Panc1 (cell line): Measurements from ENCODE around the gene HMOX1. TPM values are rescaled to one million over a fixed set of nuclear protein-coding genes. Genes with fewer than 3 reads are reported as not detected.

ENCODE experiments used
- ATAC-seq: fragments of 200-7000 bp; cut with Tn5 transposase; 2 replicates; pipeline ENCODE4 v1.9.1; 2020; ENCODE audit warnings: mild to moderate bottlenecking, moderate library complexity
- BruUV-seq: library from RNA; stranded (reverse); fragments of 400-500 nt; replicated peaks from 2 replicates; lab custom pipeline; 2021; lab: Mats Ljungman, UMichigan
- CTCF ChIA-PET: fragments of 300-600 bp; sonication (Branson Sonifier 250); formaldehyde crosslinking; loops from one replicate; lab custom pipeline; 2022; ENCODE audit warnings: antibody characterized with exemption; lab: Charles Lee
- POLR2A ChIA-PET: fragments of 300-600 bp; sonication (Branson Sonifier 250); formaldehyde crosslinking; loops from one replicate; lab custom pipeline; 2022; ENCODE audit warnings: antibody characterized with exemption; lab: Charles Lee
- DNase-seq: peaks from one replicate; pipeline ENCODE4 v3.0.0-alpha.2; 2010; ENCODE audit warnings: low read depth, low spot score
- H3K27ac ChIP-seq: 2 replicates; pipeline ENCODE4 v1.5.1; 2011; ENCODE audit warnings: mild to moderate bottlenecking, low read length, inconsistent platforms
- H3K27me3 ChIP-seq: fragments of 200-500 bp; sonication (Bioruptor generic); 2 replicates; pipeline ENCODE4 v1.6.0; 2014; ENCODE audit warnings: low read length, inconsistent platforms; ENCODE audit not compliant: control insufficient read depth, insufficient read depth
- H3K36me3 ChIP-seq: fragments of 200-500 bp; sonication (Bioruptor generic); 2 replicates; pipeline ENCODE4 v1.5.1; 2014; ENCODE audit warnings: inconsistent platforms, mild to moderate bottlenecking, low read length, moderate library complexity; ENCODE audit not compliant: control insufficient read depth, insufficient read depth
- H3K4me1 ChIP-seq: 2 replicates; pipeline ENCODE4 v1.5.1; 2011; ENCODE audit warnings: inconsistent platforms, mild to moderate bottlenecking, low read length, moderate library complexity; ENCODE audit not compliant: control insufficient read depth, insufficient read depth
- H3K4me3 ChIP-seq, 2 experiments: 2 replicates each; pipeline ENCODE4 v1.5.1; 2011 to 2012; ENCODE audit warnings: low read depth in 2 of 2, low read length in 2 of 2, mild to moderate bottlenecking in 2 of 2, inconsistent platforms in 1 of 2, moderate library complexity in 1 of 2
- H3K9me3 ChIP-seq: fragments of 200-500 bp; sonication (Bioruptor generic); 2 replicates; pipeline ENCODE4 v1.5.1; 2014; ENCODE audit warnings: low read depth, mild to moderate bottlenecking, inconsistent platforms, low read length, moderate library complexity; ENCODE audit not compliant: control insufficient read depth, insufficient read depth
- CTCF ChIP-seq: fragments of 450-650 bp; IDR thresholded peaks from 2 replicates; pipeline ENCODE4 v1.5.1; 2017; ENCODE audit warnings: mild to moderate bottlenecking
- POLR2AphosphoS5 ChIP-seq: IDR thresholded peaks from 2 replicates; pipeline ENCODE4 v1.6.1; 2012; ENCODE audit warnings: mild to moderate bottlenecking, low read depth, low read length, moderate library complexity
- REST ChIP-seq, 2 experiments: IDR thresholded peaks; 2 replicates each; pipeline ENCODE4 v1.6.1; 2011 to 2012; ENCODE audit warnings: low read depth in 2 of 2, control low read depth in 1 of 2, low read length in 1 of 2, mild to moderate bottlenecking in 1 of 2, moderate library complexity in 1 of 2; ENCODE audit not compliant: insufficient read depth in 1 of 2
- SIN3A ChIP-seq: IDR thresholded peaks from 2 replicates; pipeline ENCODE4 v1.6.1; 2012; ENCODE audit warnings: low read depth, mild to moderate bottlenecking, low read length, moderate library complexity, borderline replicate concordance; ENCODE audit not compliant: insufficient read depth
- TCF7L2 ChIP-seq: IDR thresholded peaks from 2 replicates; pipeline ENCODE4 v1.6.1; 2011; ENCODE audit warnings: mild to moderate bottlenecking, low read depth, low read length, inconsistent platforms
- in situ Hi-C: cut with HindIII; loops from 2 replicates; pipeline ENCODE4 v1.10.0; 2016; ENCODE audit warnings: low sequenced_read_pairs, low pct_unique_long_range_greater_than_20kb
- intact Hi-C: fragments of 100-400 bp; cut with micrococcal nuclease; formaldehyde crosslinking; loops from one replicate; pipeline ENCODE4 v1.10.0; 2022; ENCODE audit not compliant: unreplicated experiment
- total RNA-seq: library from RNA; stranded (reverse); gene quantifications from one replicate; pipeline ENCODE4 v1.2.1, GENCODE V29; 2021; ENCODE audit not compliant: unreplicated experiment

Gene HMOX1
- total RNA-seq, 1 experiment from 2014 or later: 105 TPM

GRCh38 chr22:35380013-35380412 lies 883 bp upstream of the HMOX1 start:
- intact Hi-C loops (no loop called here), in situ Hi-C loops (no loop called here)
- TF ChIP-seq CTCF: no peak
- TF ChIP-seq REST (IDR thresholded peaks at IDR 0.05; ENCODE audit: insufficient read depth in 1 of 2, low read depth in 2 of 2, low read length in 1 of 2): no peak
- DNase-seq: no peak
- Histone ChIP-seq H3K4me1 (peaks cover 56% of the 10 kb centered on the region), H3K9me3 (no peaks in the 10 kb centered on the region), H3K36me3 (peaks cover under 1% of the 10 kb centered on the region; the same call in 1 of the 2 replicates), H3K27me3 (no peaks in the 10 kb centered on the region), H3K27ac (peak overlapping the region; percentile 95), H3K4me3 (no peak overlapping the region)
- no peak for ATAC-seq
- BruUV-seq: no TSS peak
- ChIA-PET POLR2A (no interaction called here), CTCF (no interaction called here)

DNA sequence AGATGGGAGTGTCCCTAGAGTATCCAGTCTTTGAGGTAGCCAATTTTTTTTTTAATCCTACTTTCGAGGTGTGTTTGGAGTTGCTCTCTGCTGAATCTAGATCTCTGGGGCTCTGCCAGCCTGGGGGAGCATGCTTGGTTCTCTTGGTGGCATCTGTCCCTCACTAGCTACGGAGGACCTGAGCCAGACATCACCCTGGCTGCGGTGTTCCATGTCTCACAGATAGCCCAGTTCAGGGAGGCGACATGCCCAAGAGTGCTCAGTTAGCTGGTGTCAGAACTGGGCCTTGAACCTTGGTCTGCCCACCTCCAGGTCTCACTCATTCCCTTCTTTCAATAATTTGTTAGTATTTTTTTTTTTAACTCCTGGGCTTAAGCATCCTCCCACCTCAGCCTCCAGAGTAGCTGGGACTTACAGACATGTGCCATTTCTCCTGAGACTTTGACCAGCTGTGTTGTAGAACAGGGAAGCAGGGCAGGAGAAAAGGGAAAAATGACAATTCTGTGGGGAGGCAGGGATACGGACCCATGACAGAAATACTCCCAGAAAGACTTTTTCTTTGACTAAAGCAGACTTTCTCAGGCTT lies 621 bp downstream of the HMOX1 start:
- ChIA-PET POLR2A (no interaction called here), CTCF (no interaction called here)
- H3K27me3 ChIP-seq: no peaks in the 10 kb centered on the region
- no peaks in the 10 kb centered on the region for H3K9me3 ChIP-seq
- ATAC-seq (peak; percentile 9), DNase-seq (no peak)
- H3K27ac ChIP-seq: peak overlapping the region; percentile 95
- no peak for TF ChIP-seq REST (IDR thresholded peaks at IDR 0.05; ENCODE audit: insufficient read depth in 1 of 2, low read depth in 2 of 2, low read length in 1 of 2)
- no peak for TF ChIP-seq POLR2AphosphoS5
- TF ChIP-seq SIN3A: no peak; the same call in 1 of the 2 replicates
- TF ChIP-seq TCF7L2: no peak
- TF ChIP-seq CTCF: no peak
- intact Hi-C loops: no loop called here
- H3K4me3 ChIP-seq: peak overlapping the region; percentile 77 to 88
- H3K4me1 ChIP-seq: peaks cover 58% of the 10 kb centered on the region
- in situ Hi-C loops: no loop called here
- H3K36me3 ChIP-seq: peaks cover 2% of the 10 kb centered on the region; the same call in 1 of the 2 replicates
- BruUV-seq: TSS peak; percentile 71
